IMR-90 (cell line): ENCODE data around the gene CHRNA10. TPM values are rescaled to one million over a fixed set of nuclear protein-coding genes. Genes with fewer than 3 reads are reported as not detected.

Experiments used
- ATAC-seq: fragments of 200-7000 bp; cut with Tn5 transposase; 2 replicates; pipeline ENCODE4 v1.9.1; 2020; ENCODE audit warnings: low read depth, mild to moderate bottlenecking, moderate library complexity
- BruUV-seq: library from RNA; stranded (reverse); fragments of 400-500 nt; replicated peaks from 2 replicates; lab custom pipeline; 2021; lab: Mats Ljungman, UMichigan
- CTCF ChIA-PET: fragments of 300-600 bp; formaldehyde crosslinking; extraction: SDS; loops from one replicate; lab custom pipeline; 2021; ENCODE audit warnings: antibody characterized with exemption; lab: Yijun Ruan, JAX
- POLR2A ChIA-PET: fragments of 300-600 bp; sonication (Branson Sonifier 250); formaldehyde crosslinking; loops from one replicate; lab custom pipeline; 2022; ENCODE audit warnings: antibody characterized with exemption; ENCODE audit not compliant: unreplicated experiment; lab: Charles Lee
- DNase-seq: peaks from one replicate; pipeline ENCODE4 v3.0.0; 2013
- H2AFZ ChIP-seq: replicated peaks from 2 replicates; pipeline ENCODE3; 2013; ENCODE audit warnings: low read length, mild to moderate bottlenecking; ENCODE audit not compliant: poor library complexity
- H2AK5ac ChIP-seq: 2 replicates; pipeline ENCODE4 v1.6.1; 2013; ENCODE audit warnings: low read depth, low read length, inconsistent platforms
- H2AK9ac ChIP-seq: replicated peaks from 2 replicates; pipeline ENCODE3; 2013; ENCODE audit warnings: mild to moderate bottlenecking, low read depth, low read length, moderate library complexity; ENCODE audit not compliant: poor library complexity
- H2BK120ac ChIP-seq: 2 replicates; pipeline ENCODE4 v1.6.1; 2013; ENCODE audit warnings: low read depth, low read length, inconsistent platforms
- H2BK15ac ChIP-seq: 3 replicates; pipeline ENCODE4 v1.6.1; 2013; ENCODE audit warnings: low read depth, low read length, inconsistent platforms
- H2BK20ac ChIP-seq: 2 replicates; pipeline ENCODE4 v1.6.1; 2013; ENCODE audit warnings: low read depth, mild to moderate bottlenecking, inconsistent platforms, low read length, moderate library complexity
- H2BK5ac ChIP-seq: 2 replicates; pipeline ENCODE4 v1.6.1; 2013; ENCODE audit warnings: mild to moderate bottlenecking, low read depth, low read length, inconsistent platforms; ENCODE audit not compliant: poor library complexity, severe bottlenecking
- H3K14ac ChIP-seq: replicated peaks from 2 replicates; pipeline ENCODE4 v1.6.1; 2013; ENCODE audit warnings: low read depth, low read length, inconsistent platforms
- H3K18ac ChIP-seq: 2 replicates; pipeline ENCODE4 v1.6.1; 2013; ENCODE audit warnings: low read depth, low read length, control low read depth
- H3K23ac ChIP-seq: 2 replicates; pipeline ENCODE4 v1.6.1; 2013; ENCODE audit warnings: low read depth, low read length, inconsistent platforms
- H3K27ac ChIP-seq: 2 replicates; pipeline ENCODE4 v1.5.1; 2013; ENCODE audit warnings: mild to moderate bottlenecking, control low read depth, low read length; ENCODE audit not compliant: insufficient read depth
- H3K27me3 ChIP-seq: 2 replicates; pipeline ENCODE4 v1.6.1; 2013; ENCODE audit warnings: low read length; ENCODE audit not compliant: control insufficient read depth, insufficient read depth
- H3K36me3 ChIP-seq: 2 replicates; pipeline ENCODE4 v1.6.1; 2013; ENCODE audit warnings: low read length, mixed read lengths; ENCODE audit not compliant: control insufficient read depth, insufficient read depth
- H3K4ac ChIP-seq: 2 replicates; pipeline ENCODE4 v1.6.1; 2013; ENCODE audit warnings: low read depth, low read length, inconsistent platforms
- H3K4me1 ChIP-seq: 2 replicates; pipeline ENCODE4 v1.6.1; 2013; ENCODE audit warnings: low read length, mixed read lengths; ENCODE audit not compliant: control insufficient read depth, insufficient read depth
- H3K4me2 ChIP-seq: 2 replicates; pipeline ENCODE4 v1.6.1; 2013; ENCODE audit warnings: low read depth, mild to moderate bottlenecking, control low read depth, low read length, moderate library complexity
- H3K4me3 ChIP-seq: 2 replicates; pipeline ENCODE4 v1.5.1; 2013; ENCODE audit warnings: low read depth, mild to moderate bottlenecking, control low read depth, low read length, moderate library complexity; ENCODE audit not compliant: insufficient read depth
- H3K56ac ChIP-seq: 2 replicates; pipeline ENCODE4 v1.6.1; 2013; ENCODE audit warnings: low read length, inconsistent platforms; ENCODE audit not compliant: insufficient read depth; ENCODE audit errors: extremely low read depth
- H3K79me1 ChIP-seq, 2 experiments: 2 replicates each; pipeline ENCODE4 v1.6.1; 2013; ENCODE audit warnings: low read length in 2 of 2, inconsistent platforms in 1 of 2, low read depth in 1 of 2
- H3K9ac ChIP-seq: 2 replicates; pipeline ENCODE4 v1.6.1; 2013; ENCODE audit warnings: low read depth, low read length, control low read depth
- H3K9me1 ChIP-seq: 2 replicates; pipeline ENCODE4 v1.6.1; 2013; ENCODE audit warnings: low read length, inconsistent platforms; ENCODE audit not compliant: insufficient read depth
- H3K9me3 ChIP-seq: 2 replicates; pipeline ENCODE4 v1.6.1; 2013; ENCODE audit warnings: low read length; ENCODE audit not compliant: control insufficient read depth, insufficient read depth
- H4K20me1 ChIP-seq: 2 replicates; pipeline ENCODE4 v1.6.1; 2013; ENCODE audit warnings: low read length, inconsistent platforms; ENCODE audit not compliant: insufficient read depth
- H4K5ac ChIP-seq: 2 replicates; pipeline ENCODE4 v1.6.1; 2013; ENCODE audit warnings: mild to moderate bottlenecking, low read depth, low read length, control low read depth
- H4K8ac ChIP-seq, 2 experiments: 2 replicates each; pipeline ENCODE4 v1.6.1; 2013; ENCODE audit warnings: low read depth in 2 of 2, low read length in 2 of 2, control low read depth in 1 of 2, inconsistent platforms in 1 of 2
- H4K91ac ChIP-seq: 2 replicates; pipeline ENCODE4 v1.6.1; 2013; ENCODE audit warnings: low read depth, low read length, inconsistent platforms; ENCODE audit not compliant: insufficient read depth
- CEBPB ChIP-seq: IDR thresholded peaks from 2 replicates; pipeline ENCODE4 v1.6.1; 2012; ENCODE audit warnings: low read depth, low read length, improper control_type of control experiment
- CHD1 ChIP-seq: IDR thresholded peaks from 2 replicates; pipeline ENCODE4 v1.6.1; 2012; ENCODE audit warnings: low read depth, low read length, improper control_type of control experiment
- RAD21 ChIP-seq: IDR thresholded peaks from 2 replicates; pipeline ENCODE4 v1.6.1; 2012; ENCODE audit warnings: low read length, improper control_type of control experiment
- RCOR1 ChIP-seq: IDR thresholded peaks from 2 replicates; pipeline ENCODE4 v1.6.1; 2012; ENCODE audit warnings: mild to moderate bottlenecking, low read length, improper control_type of control experiment; ENCODE audit not compliant: insufficient replicate concordance
- RFX5 ChIP-seq: IDR thresholded peaks from 2 replicates; pipeline ENCODE4 v1.8.0; 2012; ENCODE audit warnings: low read depth, mild to moderate bottlenecking, low read length, moderate library complexity
- SMC3 ChIP-seq: fragments of 150-350 bp; IDR thresholded peaks from 2 replicates; pipeline ENCODE4 v1.6.1; 2016; ENCODE audit warnings: low read depth, mild to moderate bottlenecking, antibody characterized with exemption, low read length, moderate library complexity
- WGBS, 2 experiments: methylation state at CpG; one replicate each; pipeline versions ENCODE4 v1.1.5 to v1.1.7; 2013; ENCODE audit warnings: missing lambda C conversion rate in 2 of 2; ENCODE audit not compliant: insufficient read length in 1 of 2; ENCODE audit errors: extremely low coverage in 2 of 2; 5-methylcytosine and 5-hydroxymethylcytosine counted together
- dilution Hi-C: fragments of 300-500 bp; cut with HindIII; formaldehyde crosslinking; loops from one replicate; pipeline ENCODE4 v1.14.3; 2018; ENCODE audit warnings: low sequenced_read_pairs; ENCODE audit not compliant: unreplicated experiment
- in situ Hi-C: fragments of 300-500 bp; cut with MboI; formaldehyde crosslinking; loops from 3 replicates; pipeline ENCODE4 v1.14.3; 2019; ENCODE audit warnings: low sequenced_read_pairs, inconsistent platforms, mixed read lengths
- intact Hi-C: fragments of 100-400 bp; cut with micrococcal nuclease; formaldehyde crosslinking; loops from 2 replicates; pipeline ENCODE4 v1.10.0; 2022
- polyA plus RNA-seq, 3 experiments: library from polyadenylated mRNA; depleted of rRNA; stranded (reverse); fragments of >200 nt; gene quantifications; 2 replicates each; pipeline ENCODE4 v1.2.3, GENCODE V29; 2012; ENCODE audit warnings: low replicate concordance in 1 of 3
- total RNA-seq: library from RNA; depleted of rRNA; stranded (reverse); fragments of >200 nt; gene quantifications from 2 replicates; pipeline ENCODE4 v1.2.3, GENCODE V29; 2012
- TF ChIP-seq, protein P1 (sequence below): fragments of 150-350 bp; IDR thresholded peaks from 2 replicates; pipeline ENCODE4 v1.6.1; 2017; ENCODE audit warnings: mild to moderate bottlenecking, antibody characterized with exemption, low read length, low read depth

The CHRNA10 gene
- total and polyA plus RNA-seq, 2 of the 4 experiments (the other 2 are of a cell fraction), result 0.36 to 0.79 TPM

DNA sequence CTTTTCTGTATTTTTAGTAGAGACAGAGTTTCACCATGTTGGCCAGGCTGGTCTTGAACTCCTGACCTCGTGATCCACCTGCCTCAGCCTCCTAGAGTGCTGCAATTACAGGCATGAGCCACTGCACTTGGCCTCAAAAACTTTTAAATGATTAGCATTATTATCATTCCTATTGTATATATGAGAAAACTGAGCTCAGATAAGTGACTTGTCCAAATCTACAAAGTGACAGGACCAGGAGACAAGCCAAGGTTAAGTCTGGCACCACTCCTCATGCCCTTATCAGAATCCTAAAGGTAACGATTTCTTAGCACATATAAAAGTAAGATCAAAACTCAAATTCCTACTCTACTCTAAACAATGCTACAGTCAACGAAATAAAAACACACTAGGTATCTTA is 32.2 kb upstream of the CHRNA10 start:
- H4K8ac ChIP-seq, result no peak overlapping the region
- peak overlapping the region; percentile 9; the same call in 1 of the 2 replicates for H3K18ac ChIP-seq
- peaks cover 36% of the 10 kb centered on the region for H3K36me3 ChIP-seq
- no peak overlapping the region for H3K56ac ChIP-seq
- no peak overlapping the region; the same call in 1 of the 2 replicates for H4K5ac ChIP-seq
- no CpG with 5 or more reads among the region's 3 CpGs for WGBS, 2 experiments
- intact Hi-C loops, result loop anchor here (10.0 kb wide), 1 partner anchor 371 kb away; no protein-coding TSS in a partner anchor
- no peak for ATAC-seq
- BruUV-seq, result no TSS peak
- no peak overlapping the region for H2BK20ac ChIP-seq
- no peak for DNase-seq
- in situ Hi-C loops, result no loop called here
- no peaks in the 10 kb centered on the region for H3K9me3 ChIP-seq
- peak overlapping the region; percentile 33; the same call in 1 of the 2 replicates for H3K27ac ChIP-seq
- peaks cover 21 to 38% of the 10 kb centered on the region in 2 experiments for H3K79me1 ChIP-seq
- peak overlapping the region; percentile 41 for H2BK5ac ChIP-seq
- H2AK9ac ChIP-seq, result no peak overlapping the region
- ChIA-PET CTCF (no interaction called here), POLR2A (no interaction called here)
- dilution Hi-C loops, result no loop called here
- no peak overlapping the region for H3K4ac ChIP-seq
- peaks cover 3% of the 10 kb centered on the region; the same call in 1 of the 2 replicates for H3K9me1 ChIP-seq
- H4K20me1 ChIP-seq, result peaks cover 5% of the 10 kb centered on the region; the same call in 1 of the 2 replicates
- no peak for TF ChIP-seq RAD21
- no peak for TF ChIP-seq RCOR1
- no peak for TF ChIP-seq RFX5
- TF ChIP-seq SMC3, result no peak
- TF ChIP-seq, protein P1, sequence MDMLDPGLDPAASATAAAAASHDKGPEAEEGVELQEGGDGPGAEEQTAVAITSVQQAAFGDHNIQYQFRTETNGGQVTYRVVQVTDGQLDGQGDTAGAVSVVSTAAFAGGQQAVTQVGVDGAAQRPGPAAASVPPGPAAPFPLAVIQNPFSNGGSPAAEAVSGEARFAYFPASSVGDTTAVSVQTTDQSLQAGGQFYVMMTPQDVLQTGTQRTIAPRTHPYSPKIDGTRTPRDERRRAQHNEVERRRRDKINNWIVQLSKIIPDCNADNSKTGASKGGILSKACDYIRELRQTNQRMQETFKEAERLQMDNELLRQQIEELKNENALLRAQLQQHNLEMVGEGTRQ, result no peak
- TF ChIP-seq CHD1, result no peak
- no peak for TF ChIP-seq CEBPB
- no peak overlapping the region for H2BK15ac ChIP-seq
- H2AFZ ChIP-seq, result no peak overlapping the region
- no peak overlapping the region for H2BK120ac ChIP-seq
- no peak overlapping the region for H3K14ac ChIP-seq
- no peaks in the 10 kb centered on the region for H3K27me3 ChIP-seq
- H2AK5ac ChIP-seq, result no peak overlapping the region
- H3K23ac ChIP-seq, result no peak overlapping the region
- no peak overlapping the region for H3K4me2 ChIP-seq
- H4K91ac ChIP-seq, result no peak overlapping the region
- no peak overlapping the region for H3K9ac ChIP-seq
- H3K4me1 ChIP-seq, result peaks cover 7% of the 10 kb centered on the region; the same call in 1 of the 2 replicates
- no peak overlapping the region for H3K4me3 ChIP-seq
